ENCODE results near the gene CKM.

- TF ChIP-seq CTCF (IDR thresholded peaks at IDR 0.05) = no peak
- TF ChIP-seq ZFX (IDR thresholded peaks at IDR 0.05; ENCODE audit: borderline replicate concordance) = no peak
Measured at GRCh38 chr19:45352914-45353796, 30.5 kb upstream of the CKM start.
